SIG-M5 (cell line): ENCODE data around the gene AP3B1.

Experiments
- DNase-seq: peaks from one replicate; lab custom pipeline; 2025; lab: John Stamatoyannopoulos, UW

The AP3B1 gene

GRCh38 chr5:78288246-78288645, 6.3 kb downstream of the AP3B1 start:
- no peak for DNase-seq

- DNase-seq = no peak
These were observed 6.7 kb downstream of the AP3B1 start for GRCh38 chr5:78287833-78288232.

- DNase-seq = no peak
These were observed 7.3 kb downstream of the AP3B1 start for GRCh38 chr5:78287169-78287568.

GRCh38 chr5:78286290-78286689, 8.2 kb downstream of the AP3B1 start:
- DNase-seq = no peak

- no peak for DNase-seq
These were observed 10.7 kb downstream of the AP3B1 start for GRCh38 chr5:78283802-78284201.

- no peak for DNase-seq
These were observed 11.4 kb downstream of the AP3B1 start for GRCh38 chr5:78283105-78283504.

- DNase-seq = no peak
These were observed 14.2 kb downstream of the AP3B1 start for GRCh38 chr5:78280261-78280660.

GRCh38 chr5:78279194-78279593, 15.3 kb downstream of the AP3B1 start:
- DNase-seq = no peak

- no peak for DNase-seq
These were observed 16.8 kb downstream of the AP3B1 start for GRCh38 chr5:78277715-78278114.

GRCh38 chr5:78275998-78276543, 18.4 kb downstream of the AP3B1 start:
- DNase-seq = no peak

- DNase-seq = no peak
These were observed 19.8 kb downstream of the AP3B1 start for GRCh38 chr5:78274540-78275197.

- no peak for DNase-seq
These were observed 21.1 kb downstream of the AP3B1 start for GRCh38 chr5:78273436-78273835.

GRCh38 chr5:78271766-78272165, 22.7 kb downstream of the AP3B1 start:
- no peak for DNase-seq

- no peak for DNase-seq
These were observed 25.3 kb downstream of the AP3B1 start for GRCh38 chr5:78269088-78269703.

- DNase-seq = no peak
These were observed 26.1 kb downstream of the AP3B1 start for GRCh38 chr5:78268356-78268755.

GRCh38 chr5:78265163-78265562, 29.3 kb downstream of the AP3B1 start:
- no peak for DNase-seq

- no peak for DNase-seq
These were observed 29.9 kb downstream of the AP3B1 start for GRCh38 chr5:78264600-78264999.

- DNase-seq = no peak
These were observed 33.7 kb downstream of the AP3B1 start for GRCh38 chr5:78260771-78261170.

- DNase-seq = no peak
These were observed 41.3 kb downstream of the AP3B1 start for GRCh38 chr5:78253201-78253600.

- no peak for DNase-seq
These were observed 41.8 kb downstream of the AP3B1 start for GRCh38 chr5:78252715-78253114.

- no peak for DNase-seq
These were observed 42.7 kb downstream of the AP3B1 start for GRCh38 chr5:78251663-78252284.

- no peak for DNase-seq
These were observed 49.4 kb downstream of the AP3B1 start for GRCh38 chr5:78245136-78245535.

GRCh38 chr5:78243639-78244038, 50.9 kb downstream of the AP3B1 start:
- no peak for DNase-seq
